ENCODE data around the gene RNH1.

DNA sequence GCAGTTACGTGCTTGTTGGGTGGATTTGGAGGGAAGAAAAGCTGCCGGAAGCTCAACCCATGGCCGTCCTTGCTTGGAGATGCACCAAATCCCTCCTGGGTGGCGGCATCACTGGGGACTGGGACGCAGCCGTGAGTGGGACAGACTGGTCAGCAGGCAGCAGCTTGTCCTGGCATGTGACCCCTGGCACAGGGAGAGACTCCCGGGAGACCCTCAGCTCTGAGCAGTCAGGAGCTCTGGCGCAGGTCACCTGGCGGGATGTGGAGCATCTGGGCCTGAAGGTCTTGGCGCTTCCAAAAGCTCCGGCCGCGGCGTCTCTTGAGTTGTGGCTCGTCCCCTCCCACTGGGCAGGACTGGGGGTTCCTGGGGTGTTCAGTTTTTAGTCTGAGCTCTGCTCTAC, 30.6 kb downstream of the RNH1 start:
- TF ChIP-seq ETV6 (CRISPR knock-in tag; IDR thresholded peaks at IDR 0.05) (no peak), CTCF (IDR thresholded peaks at IDR 0.05) (no peak), ZNF263 (CRISPR knock-in tag; IDR thresholded peaks at IDR 0.05; ENCODE audit: low read depth) (no peak), ESRRA (CRISPR knock-in tag; IDR thresholded peaks at IDR 0.05; ENCODE audit: borderline replicate concordance) (no peak), NR1H2 (CRISPR knock-in tag; IDR thresholded peaks at IDR 0.05) (no peak), ATF1 (CRISPR knock-in tag; IDR thresholded peaks at IDR 0.05) (no peak), ZNF512 (CRISPR knock-in tag; IDR thresholded peaks at IDR 0.05; ENCODE audit: borderline replicate concordance) (no peak), ZBTB43 (CRISPR knock-in tag; IDR thresholded peaks at IDR 0.05) (no peak)
- TF ChIP-seq, protein P1, sequence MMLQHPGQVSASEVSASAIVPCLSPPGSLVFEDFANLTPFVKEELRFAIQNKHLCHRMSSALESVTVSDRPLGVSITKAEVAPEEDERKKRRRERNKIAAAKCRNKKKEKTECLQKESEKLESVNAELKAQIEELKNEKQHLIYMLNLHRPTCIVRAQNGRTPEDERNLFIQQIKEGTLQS (CRISPR knock-in tag; conservative IDR thresholded peaks at IDR 0.05): no peak
- TF ChIP-seq, protein P2, sequence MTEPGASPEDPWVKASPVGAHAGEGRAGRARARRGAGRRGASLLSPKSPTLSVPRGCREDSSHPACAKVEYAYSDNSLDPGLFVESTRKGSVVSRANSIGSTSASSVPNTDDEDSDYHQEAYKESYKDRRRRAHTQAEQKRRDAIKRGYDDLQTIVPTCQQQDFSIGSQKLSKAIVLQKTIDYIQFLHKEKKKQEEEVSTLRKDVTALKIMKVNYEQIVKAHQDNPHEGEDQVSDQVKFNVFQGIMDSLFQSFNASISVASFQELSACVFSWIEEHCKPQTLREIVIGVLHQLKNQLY (CRISPR knock-in tag; IDR thresholded peaks at IDR 0.05): no peak
